Glomerular endothelial cell (primary cell): ENCODE measurements around the gene RASL11B. TPM values are rescaled to one million over a fixed set of nuclear protein-coding genes. Genes with fewer than 3 reads are reported as not detected.

Experiments
- DNase-seq: peaks from one replicate; pipeline ENCODE4 v3.0.0-alpha.2; 2011; ENCODE audit warnings: low read depth, low spot score; ENCODE audit errors: extremely low read depth
- total RNA-seq: library from RNA; depleted of rRNA; stranded (reverse); fragments of >200 nt; gene quantifications from 2 replicates; pipeline ENCODE4 v1.2.3, GENCODE V29; 2015

The RASL11B gene
- total RNA-seq, 1 donor from 2014 or later = not detected

DNA sequence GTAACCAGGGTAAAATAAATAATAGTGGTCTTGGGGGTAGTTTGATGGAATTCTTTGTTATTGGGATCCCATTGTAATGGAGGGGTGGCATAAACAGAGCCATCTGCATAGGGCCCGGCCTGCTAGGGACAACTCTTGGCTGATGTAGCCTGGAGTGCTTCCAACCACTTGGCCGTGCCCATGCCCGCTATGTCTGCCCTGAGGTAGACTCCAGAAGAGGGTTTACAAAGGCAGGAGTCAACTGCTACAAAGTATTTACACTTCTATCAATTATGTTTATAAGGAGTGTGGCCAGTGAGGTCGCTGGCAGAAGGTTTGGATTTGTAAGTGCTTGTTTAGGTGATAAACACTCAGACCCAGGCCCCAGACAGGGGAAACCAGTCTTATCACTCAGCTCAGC lies 8.1 kb downstream of the RASL11B start:
- DNase-seq = no peak

DNA sequence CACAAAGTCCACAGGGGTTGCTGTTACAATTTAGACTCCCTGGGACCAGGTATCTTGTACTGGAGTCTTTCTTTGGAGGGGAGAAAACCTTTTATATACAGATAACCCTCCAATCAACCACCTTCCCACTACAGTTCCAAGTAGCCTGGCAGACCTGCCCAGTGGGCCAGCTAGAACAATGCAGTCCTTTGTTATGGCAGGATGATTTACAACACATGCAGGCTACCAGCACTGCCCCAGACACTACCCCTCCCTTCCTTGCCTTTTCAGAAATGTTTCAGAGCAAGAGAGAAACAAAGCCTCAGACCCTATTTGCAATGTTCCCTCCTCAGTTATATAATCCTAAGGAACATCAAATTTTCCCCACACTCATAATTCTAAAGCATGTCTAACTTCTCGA lies 11.1 kb downstream of the RASL11B start:
- DNase-seq = no peak

DNA sequence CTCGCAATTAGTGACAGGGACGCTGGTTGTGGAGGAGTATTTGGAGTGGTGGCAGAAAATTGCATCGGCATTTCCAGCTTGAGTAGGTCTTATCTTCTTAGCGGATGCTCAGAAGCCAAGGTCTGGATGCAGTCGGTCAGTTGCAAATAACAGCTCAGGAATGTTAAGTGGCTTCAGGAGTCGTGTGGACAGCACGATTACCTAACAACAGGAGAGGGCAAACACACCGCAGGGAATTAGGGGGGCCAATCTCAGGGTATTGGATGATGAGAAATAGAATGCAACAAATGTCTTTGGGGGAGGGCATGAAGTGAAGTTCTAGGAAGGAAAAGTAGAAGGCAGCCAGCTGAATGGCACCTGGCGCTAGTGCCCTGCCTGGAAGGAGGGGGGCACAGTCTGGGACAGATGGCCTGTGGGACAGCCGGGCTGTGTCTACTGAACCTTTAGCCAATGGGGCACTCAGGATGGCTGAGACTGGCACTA lies 11.8 kb downstream of the RASL11B start:
- DNase-seq = no peak

GRCh38 chr4:52874948-52875347 lies 12.8 kb downstream of the RASL11B start:
- no peak for DNase-seq

- no peak for DNase-seq
These were observed 14.0 kb downstream of the RASL11B start for GRCh38 chr4:52876069-52876468.

DNA sequence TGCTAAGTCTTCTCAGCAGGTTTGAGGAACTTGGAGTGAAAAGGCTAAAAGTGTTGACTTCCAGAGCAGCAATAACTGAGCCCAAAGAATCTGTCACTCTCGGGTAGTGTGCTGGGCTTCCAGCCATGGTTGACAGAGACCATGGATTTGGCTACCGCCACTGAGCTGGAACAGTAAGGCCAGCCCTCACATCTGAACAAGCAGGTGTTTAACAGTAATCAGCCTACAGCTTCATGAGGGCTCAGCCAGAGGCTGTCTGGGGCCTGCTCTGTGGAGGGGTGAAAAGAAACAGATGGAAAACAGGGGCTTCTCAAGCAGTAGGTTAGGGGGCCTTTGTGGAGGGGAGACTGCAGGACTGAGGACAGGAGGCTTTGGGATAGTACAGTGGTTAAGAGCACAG lies 14.9 kb downstream of the RASL11B start:
- DNase-seq = no peak

- DNase-seq = no peak
These were observed 15.6 kb downstream of the RASL11B start for GRCh38 chr4:52877694-52878093.

DNA sequence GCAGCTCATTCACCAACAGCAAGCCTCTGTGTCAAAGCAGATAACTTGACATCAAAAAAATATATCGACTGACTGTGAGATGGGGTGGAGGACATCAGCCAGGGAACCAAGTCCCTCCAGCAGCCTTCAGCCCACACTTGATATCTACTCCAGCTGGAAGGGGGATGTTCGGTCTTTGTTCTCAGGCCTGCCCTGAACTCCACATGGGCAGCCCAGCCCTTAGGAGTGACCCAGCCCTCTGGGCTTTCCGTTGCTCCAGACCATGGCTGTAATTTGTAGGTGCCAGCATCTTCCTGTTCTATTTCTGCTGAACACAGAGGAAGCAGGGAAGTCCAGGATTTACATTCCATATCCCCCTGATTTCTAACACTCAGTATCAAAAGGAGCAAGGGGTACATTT lies 17.4 kb downstream of the RASL11B start:
- DNase-seq = no peak

DNA sequence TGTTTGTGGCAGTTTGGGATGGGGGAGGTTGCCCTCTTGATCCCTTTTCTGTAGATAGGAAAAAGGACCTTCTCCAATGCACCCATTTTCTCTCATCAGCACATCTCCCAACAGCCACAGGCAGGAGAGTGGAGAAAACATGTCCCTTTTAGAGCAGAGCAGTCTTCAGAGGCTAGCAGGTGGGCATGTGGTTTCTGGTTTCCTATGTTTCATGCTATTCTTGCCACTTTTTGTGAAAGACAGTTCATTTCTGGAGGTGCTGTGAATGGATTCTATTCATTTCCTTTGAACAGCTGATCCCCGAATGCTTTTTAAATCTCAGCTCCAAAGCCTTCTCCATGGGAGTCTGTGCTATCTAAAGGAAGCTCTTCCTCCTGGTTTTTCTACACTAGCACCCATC lies 18.9 kb downstream of the RASL11B start:
- DNase-seq = no peak

GRCh38 chr4:52883183-52883621 lies 21.1 kb downstream of the RASL11B start:
- no peak for DNase-seq

DNA sequence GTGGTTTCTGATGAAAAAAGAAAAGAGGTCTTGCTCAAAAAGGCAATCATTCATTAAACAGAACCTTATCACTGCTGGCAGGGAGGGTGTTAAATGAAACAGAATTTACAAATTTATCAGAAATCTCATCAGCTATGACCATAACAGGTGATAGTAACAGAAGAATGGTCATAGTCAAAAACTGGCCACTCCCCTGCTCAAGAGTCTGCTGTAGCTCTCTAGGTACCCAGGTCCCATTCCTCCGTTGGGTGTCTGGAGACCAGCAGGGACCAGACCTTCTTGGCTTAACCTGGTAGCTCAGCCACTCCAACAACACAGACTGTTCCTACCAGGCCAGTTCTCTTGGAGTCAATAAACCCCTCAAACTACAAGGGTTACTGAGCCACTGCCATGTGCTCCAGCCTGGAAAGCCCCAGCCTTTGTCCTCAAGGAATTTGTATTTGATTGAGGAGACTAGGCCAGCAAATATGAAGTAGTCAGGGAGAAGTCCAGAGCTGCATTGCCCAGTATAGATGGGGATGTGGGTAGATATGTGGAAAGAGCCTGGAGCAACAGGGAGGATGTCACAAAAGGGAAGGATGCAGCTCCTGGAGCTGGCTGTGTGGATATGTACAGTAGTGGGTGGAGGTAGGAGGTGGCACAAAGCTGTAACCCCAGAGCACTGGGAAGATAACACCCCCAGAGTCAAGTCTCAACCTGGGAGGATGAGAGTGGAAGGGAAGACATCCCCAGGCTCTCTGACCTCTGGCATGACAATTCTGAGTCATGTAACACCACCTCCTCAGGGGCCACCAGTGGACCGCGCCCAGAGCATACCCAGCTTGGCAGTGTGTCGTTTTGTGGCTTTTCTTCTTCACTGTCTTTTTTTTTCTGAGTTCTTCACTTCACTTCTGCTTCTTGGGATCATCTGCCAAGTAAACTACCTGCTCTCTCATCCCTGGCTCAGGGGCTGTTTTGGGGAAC lies 21.9 kb downstream of the RASL11B start:
- no peak for DNase-seq

DNA sequence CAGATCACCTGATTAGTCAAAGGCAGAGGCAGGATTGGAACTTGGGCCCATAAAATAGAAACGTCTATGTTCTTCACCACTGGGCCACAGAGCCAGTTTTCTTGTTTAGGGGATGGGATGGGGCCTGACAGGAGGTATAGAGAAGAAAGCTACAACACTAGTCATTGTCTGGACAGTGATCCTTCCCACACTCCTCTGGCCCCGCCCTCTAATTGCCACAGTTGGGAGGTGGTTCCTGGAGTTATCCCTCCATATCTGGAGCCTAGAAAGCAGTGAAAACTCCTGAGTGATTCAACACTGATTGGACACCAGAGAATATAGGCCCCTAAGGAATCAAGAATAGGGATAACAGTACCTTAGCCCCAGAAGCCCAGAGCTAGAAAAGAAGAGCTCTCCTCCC lies 22.9 kb downstream of the RASL11B start:
- DNase-seq = no peak

- DNase-seq = no peak
These were observed 27.2 kb downstream of the RASL11B start for GRCh38 chr4:52889354-52889753.

- DNase-seq = no peak
These were observed 27.8 kb downstream of the RASL11B start for GRCh38 chr4:52889778-52890520.

- DNase-seq = no peak
These were observed 28.3 kb downstream of the RASL11B start for GRCh38 chr4:52890521-52890791.

DNA sequence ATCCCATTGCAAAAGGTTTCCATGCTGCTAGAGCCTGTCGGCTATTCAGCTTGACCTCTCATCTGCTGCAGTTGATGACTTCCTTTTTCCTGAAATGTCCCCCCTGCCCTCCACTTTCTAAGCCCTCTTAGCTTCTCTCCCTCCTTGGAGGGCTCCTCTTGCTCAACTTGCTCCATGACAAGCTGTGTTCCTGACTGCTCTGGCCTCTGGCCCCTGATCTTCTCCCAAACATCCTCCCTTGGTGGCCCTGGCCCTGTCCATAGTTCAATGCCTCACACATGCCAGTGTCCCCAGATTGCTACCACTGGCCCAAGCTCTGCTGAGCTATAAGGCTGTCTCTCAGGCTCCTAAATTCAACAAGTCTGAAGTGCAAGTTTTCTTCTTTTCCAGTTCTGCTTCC lies 29.6 kb downstream of the RASL11B start:
- no peak for DNase-seq

GRCh38 chr4:52892880-52893279 lies 30.8 kb downstream of the RASL11B start:
- no peak for DNase-seq

DNA sequence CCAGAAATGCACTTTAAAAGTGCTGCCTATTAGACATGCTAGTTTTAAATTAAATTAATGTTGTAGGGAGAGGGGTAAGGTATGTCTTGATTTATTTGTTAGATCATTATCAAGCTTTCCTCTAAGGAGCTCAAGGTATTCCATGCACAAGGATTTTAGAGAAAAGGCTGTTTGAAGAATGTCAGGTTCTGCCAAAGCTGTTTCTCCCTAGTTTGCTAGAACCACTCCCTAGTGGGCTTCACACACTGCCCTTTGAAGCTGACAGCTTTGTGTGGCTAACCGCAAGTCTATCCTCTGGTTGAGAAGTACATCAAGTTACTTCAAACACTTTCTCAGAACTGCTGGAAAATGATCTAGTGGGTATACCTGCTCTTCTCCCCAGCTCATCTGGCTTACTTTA lies 32.3 kb downstream of the RASL11B start:
- no peak for DNase-seq

GRCh38 chr4:52903273-52903672 lies 41.2 kb downstream of the RASL11B start:
- DNase-seq = no peak

DNA sequence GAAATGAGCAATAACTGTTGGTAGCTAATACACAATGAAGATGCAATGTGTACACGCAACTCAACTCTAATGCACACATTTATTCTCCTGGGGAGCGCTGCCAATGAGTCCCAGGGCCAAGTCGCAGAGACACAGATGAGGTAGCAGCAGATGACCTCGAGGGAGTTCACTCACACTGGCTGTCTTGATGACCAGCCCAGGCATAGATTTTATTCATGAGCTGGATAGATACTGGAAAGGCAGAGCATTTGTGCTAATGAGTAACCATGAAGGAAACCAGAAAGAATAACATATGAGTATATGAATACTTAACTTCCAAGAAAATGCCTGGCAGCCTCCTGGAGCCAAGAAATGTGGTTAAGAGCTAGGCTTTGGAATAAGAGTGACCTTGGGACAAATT lies 42.3 kb downstream of the RASL11B start:
- no peak for DNase-seq

GRCh38 chr4:52907510-52907909 lies 45.4 kb downstream of the RASL11B start:
- no peak for DNase-seq

GRCh38 chr4:52910115-52910514 lies 48.0 kb downstream of the RASL11B start:
- DNase-seq = no peak
